GM21825 (cell line): ENCODE measurements around the gene SLC1A2.

Experiments
- ATAC-seq: cut with Tn5 transposase; IDR thresholded peaks from one replicate; pipeline ENCODE4 v1.9.1; 2021; ENCODE audit warnings: mild to moderate bottlenecking, moderate library complexity; ENCODE audit not compliant: unreplicated experiment

Gene SLC1A2

GRCh38 chr11:35352077-35352888 lies 67.1 kb downstream of the SLC1A2 start:
- no peak for ATAC-seq

- ATAC-seq = no peak
Observed at GRCh38 chr11:35349897-35350296, 69.5 kb downstream of the SLC1A2 start.

GRCh38 chr11:35348898-35349687 lies 70.3 kb downstream of the SLC1A2 start:
- ATAC-seq = no peak

- ATAC-seq = no peak
Observed at GRCh38 chr11:35347921-35348331, 71.4 kb downstream of the SLC1A2 start.

GRCh38 chr11:35347173-35347878 lies 72.0 kb downstream of the SLC1A2 start:
- ATAC-seq = no peak

- no peak for ATAC-seq
Observed at GRCh38 chr11:35346472-35347156, 72.7 kb downstream of the SLC1A2 start.

- ATAC-seq = peak; percentile 56
Observed at GRCh38 chr11:35344681-35345574, 74.4 kb downstream of the SLC1A2 start.

GRCh38 chr11:35343033-35343598 lies 76.2 kb downstream of the SLC1A2 start:
- peak; percentile 64 for ATAC-seq

- no peak for ATAC-seq
Observed at GRCh38 chr11:35340715-35341114, 78.6 kb downstream of the SLC1A2 start.

GRCh38 chr11:35340071-35340470 lies 79.3 kb downstream of the SLC1A2 start:
- ATAC-seq = no peak

- no peak for ATAC-seq
Observed at GRCh38 chr11:35338921-35339320, 80.4 kb downstream of the SLC1A2 start.

- ATAC-seq = no peak
Observed at GRCh38 chr11:35337914-35338305, 81.4 kb downstream of the SLC1A2 start.

- ATAC-seq = no peak
Observed at GRCh38 chr11:35337136-35337913, 82.0 kb downstream of the SLC1A2 start.

- no peak for ATAC-seq
Observed at GRCh38 chr11:35336726-35337125, 82.6 kb downstream of the SLC1A2 start.

GRCh38 chr11:35335226-35335625 lies 84.1 kb downstream of the SLC1A2 start:
- ATAC-seq = no peak

- ATAC-seq = peak; percentile 73
Observed at GRCh38 chr11:35334385-35335090, 84.8 kb downstream of the SLC1A2 start.

- ATAC-seq = no peak
Observed at GRCh38 chr11:35332524-35332923, 86.8 kb downstream of the SLC1A2 start.

GRCh38 chr11:35330931-35331330 lies 88.4 kb downstream of the SLC1A2 start:
- no peak for ATAC-seq
